Endometrium (tissue), 2 donors: ENCODE data around the gene RAD51B.

ENCODE experiments used
- FAIRE-seq: peaks from 2 replicates; lab custom pipeline; 2012; peaks lifted over from hg19 to GRCh38; lab: Jason Lieb, UNC
- donor health status: control.
- donor health status: control.

The RAD51B gene

GRCh38 chr14:68444449-68445168, 625.0 kb downstream of the RAD51B start:
- no peak for FAIRE-seq

GRCh38 chr14:68446243-68447040, 626.9 kb downstream of the RAD51B start:
- no peak for FAIRE-seq

GRCh38 chr14:68447581-68448251, 628.1 kb downstream of the RAD51B start:
- FAIRE-seq, result peak; percentile 81

- FAIRE-seq, result no peak
Observed at GRCh38 chr14:68448252-68448902, 628.8 kb downstream of the RAD51B start.

GRCh38 chr14:68449561-68450181, 630.1 kb downstream of the RAD51B start:
- peak; percentile 33 for FAIRE-seq

GRCh38 chr14:68450391-68451120, 631.0 kb downstream of the RAD51B start:
- no peak for FAIRE-seq

GRCh38 chr14:68451696-68452373, 632.3 kb downstream of the RAD51B start:
- no peak for FAIRE-seq

- FAIRE-seq, result no peak
Observed at GRCh38 chr14:68458253-68458652, 638.7 kb downstream of the RAD51B start.

GRCh38 chr14:68458840-68459469, 639.4 kb downstream of the RAD51B start:
- no peak for FAIRE-seq

- FAIRE-seq, result no peak
Observed at GRCh38 chr14:68459480-68460136, 640.0 kb downstream of the RAD51B start.

- FAIRE-seq, result no peak
Observed at GRCh38 chr14:68460541-68460940, 641.0 kb downstream of the RAD51B start.

- FAIRE-seq, result no peak
Observed at GRCh38 chr14:68461086-68461485, 641.5 kb downstream of the RAD51B start.

- FAIRE-seq, result no peak
Observed at GRCh38 chr14:68462683-68463082, 643.1 kb downstream of the RAD51B start.

GRCh38 chr14:68463299-68463698, 643.7 kb downstream of the RAD51B start:
- no peak for FAIRE-seq

- no peak for FAIRE-seq
Observed at GRCh38 chr14:68463705-68464374, 644.3 kb downstream of the RAD51B start.

GRCh38 chr14:68464711-68465110, 645.1 kb downstream of the RAD51B start:
- FAIRE-seq, result no peak

GRCh38 chr14:68466491-68466977, 647.0 kb downstream of the RAD51B start:
- FAIRE-seq, result no peak

GRCh38 chr14:68467425-68467824, 647.8 kb downstream of the RAD51B start:
- no peak for FAIRE-seq
